ENCODE results near the gene MUC5AC.
"Not testable (repeated sequence)": the region's sequence is repeated elsewhere in the genome, so short reads cannot be mapped to it uniquely, and the experiment has no call there.

MUC5AC gene

DNA sequence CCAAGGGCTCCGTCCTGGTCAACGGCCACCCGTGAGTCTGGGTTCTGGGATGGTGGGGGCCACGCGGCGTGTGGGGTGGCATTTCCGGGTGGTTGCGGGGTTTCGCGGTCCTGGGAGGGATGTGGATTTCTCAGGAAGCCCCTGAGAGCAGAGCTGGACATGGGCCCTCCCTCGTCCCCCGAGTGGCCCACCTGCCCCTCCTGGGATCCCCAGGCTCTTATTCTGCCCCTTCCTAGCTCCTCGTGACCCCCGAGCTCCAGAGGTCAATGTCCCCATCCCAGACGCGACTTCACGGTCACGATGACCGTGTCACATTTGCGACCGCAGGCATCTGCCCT is 4.4 kb downstream of the MUC5AC start:
- no peaks in the 10 kb centered on the region for H3K36me3 ChIP-seq
- no peaks in the 10 kb centered on the region for H3K9me3 ChIP-seq
- H3K27ac ChIP-seq = no peak overlapping the region
- H3K27me3 ChIP-seq = no peaks in the 10 kb centered on the region
- H3K4me3 ChIP-seq (ENCODE audit: low read depth in 1 of 2, low read length in 1 of 2) = no peak overlapping the region
- TF ChIP-seq, protein P1, sequence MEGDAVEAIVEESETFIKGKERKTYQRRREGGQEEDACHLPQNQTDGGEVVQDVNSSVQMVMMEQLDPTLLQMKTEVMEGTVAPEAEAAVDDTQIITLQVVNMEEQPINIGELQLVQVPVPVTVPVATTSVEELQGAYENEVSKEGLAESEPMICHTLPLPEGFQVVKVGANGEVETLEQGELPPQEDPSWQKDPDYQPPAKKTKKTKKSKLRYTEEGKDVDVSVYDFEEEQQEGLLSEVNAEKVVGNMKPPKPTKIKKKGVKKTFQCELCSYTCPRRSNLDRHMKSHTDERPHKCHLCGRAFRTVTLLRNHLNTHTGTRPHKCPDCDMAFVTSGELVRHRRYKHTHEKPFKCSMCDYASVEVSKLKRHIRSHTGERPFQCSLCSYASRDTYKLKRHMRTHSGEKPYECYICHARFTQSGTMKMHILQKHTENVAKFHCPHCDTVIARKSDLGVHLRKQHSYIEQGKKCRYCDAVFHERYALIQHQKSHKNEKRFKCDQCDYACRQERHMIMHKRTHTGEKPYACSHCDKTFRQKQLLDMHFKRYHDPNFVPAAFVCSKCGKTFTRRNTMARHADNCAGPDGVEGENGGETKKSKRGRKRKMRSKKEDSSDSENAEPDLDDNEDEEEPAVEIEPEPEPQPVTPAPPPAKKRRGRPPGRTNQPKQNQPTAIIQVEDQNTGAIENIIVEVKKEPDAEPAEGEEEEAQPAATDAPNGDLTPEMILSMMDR (IDR thresholded peaks at IDR 0.05) = no peak
- H3K4me1 ChIP-seq (ENCODE audit: control insufficient read depth in 1 of 2, insufficient read depth in 1 of 2, low read depth in 1 of 2, low read length in 1 of 2) = no peaks in the 10 kb centered on the region

DNA sequence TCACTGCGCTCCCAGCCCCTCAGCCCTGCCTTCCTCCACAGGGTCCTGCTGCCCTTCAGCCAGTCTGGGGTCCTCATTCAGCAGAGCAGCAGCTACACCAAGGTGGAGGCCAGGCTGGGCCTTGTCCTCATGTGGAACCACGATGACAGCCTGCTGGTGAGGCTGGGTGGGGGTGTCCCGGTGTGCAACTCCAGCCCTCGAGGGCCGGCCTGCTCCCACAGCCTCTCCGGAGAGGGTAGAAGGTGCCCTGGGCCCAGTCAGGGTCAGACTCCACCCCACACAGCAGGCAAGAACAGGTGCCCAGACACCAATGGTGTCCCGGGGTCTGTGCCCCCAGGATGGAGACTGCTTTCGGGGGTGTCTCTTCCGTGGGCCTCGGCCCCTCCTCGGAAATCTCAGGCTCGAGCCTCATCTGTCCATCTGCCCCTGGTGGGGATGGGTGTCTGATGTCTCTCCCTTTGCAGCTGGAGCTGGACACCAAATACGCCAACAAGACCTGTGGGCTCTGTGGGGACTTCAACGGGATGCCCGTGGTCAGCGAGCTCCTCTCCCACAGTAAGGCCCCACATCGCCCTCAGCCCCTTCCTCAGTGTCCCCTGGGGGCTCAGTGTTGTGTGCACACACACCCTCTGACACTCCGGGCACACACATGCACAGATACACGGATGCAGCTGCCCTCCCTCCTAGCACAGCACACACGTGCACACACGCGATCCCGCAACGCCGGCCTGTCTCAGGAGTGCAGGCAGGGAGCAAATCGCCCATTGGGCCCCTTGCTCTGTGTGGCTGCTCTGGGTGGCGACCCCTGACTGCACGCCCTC is 4.9 kb downstream of the MUC5AC start:
- Histone ChIP-seq H3K4me1 (ENCODE audit: control insufficient read depth in 1 of 2, insufficient read depth in 1 of 2, low read depth in 1 of 2, low read length in 1 of 2) (no peaks in the 10 kb centered on the region), H3K9me3 (no peaks in the 10 kb centered on the region), H3K27ac (no peak overlapping the region), H3K36me3 (no peaks in the 10 kb centered on the region), H3K4me3 (ENCODE audit: low read depth in 1 of 2, low read length in 1 of 2) (no peak overlapping the region), H3K27me3 (no peaks in the 10 kb centered on the region)
- TF ChIP-seq, protein P1 (IDR thresholded peaks at IDR 0.05) = no peak

DNA sequence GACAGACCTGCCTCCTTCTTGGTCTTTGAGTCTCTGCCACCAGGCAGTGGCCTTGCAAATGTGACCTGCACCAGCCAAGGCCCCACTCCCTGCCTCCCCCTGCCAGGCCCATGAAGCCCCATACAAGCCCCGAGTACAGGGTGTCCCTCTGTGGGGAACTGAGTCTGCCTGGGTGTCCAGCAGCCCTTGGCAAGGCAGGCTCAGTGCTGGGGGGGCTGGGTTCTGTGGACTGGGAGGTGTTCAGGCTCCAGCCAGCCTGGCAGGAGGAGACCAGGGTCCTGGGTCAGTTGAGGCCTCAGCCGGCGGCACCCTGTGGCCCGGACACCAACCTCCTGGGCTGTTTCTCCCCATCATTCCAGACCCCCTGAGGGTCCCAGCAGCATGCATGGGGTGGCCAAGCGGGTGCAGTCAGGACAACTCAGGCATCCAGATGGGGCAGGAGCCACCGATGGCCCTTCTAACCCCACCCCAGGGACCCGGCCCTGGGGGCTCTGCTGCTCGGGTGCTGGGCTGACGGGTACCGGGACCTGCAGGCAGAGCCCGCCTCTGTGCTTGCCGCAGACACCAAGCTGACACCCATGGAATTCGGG is 5.7 kb downstream of the MUC5AC start:
- TF ChIP-seq, protein P1 (IDR thresholded peaks at IDR 0.05) = no peak
- Histone ChIP-seq H3K27ac (no peak overlapping the region), H3K36me3 (no peaks in the 10 kb centered on the region), H3K27me3 (no peaks in the 10 kb centered on the region), H3K4me3 (ENCODE audit: low read depth in 1 of 2, low read length in 1 of 2) (no peak overlapping the region), H3K9me3 (no peaks in the 10 kb centered on the region), H3K4me1 (ENCODE audit: control insufficient read depth in 1 of 2, insufficient read depth in 1 of 2, low read depth in 1 of 2, low read length in 1 of 2) (no peaks in the 10 kb centered on the region)

GRCh38 chr11:1163911-1164735 is 6.4 kb downstream of the MUC5AC start:
- Histone ChIP-seq H3K27me3 (no peaks in the 10 kb centered on the region), H3K36me3 (no peaks in the 10 kb centered on the region), H3K4me3 (ENCODE audit: low read depth in 1 of 2, low read length in 1 of 2) (no peak overlapping the region), H3K27ac (no peak overlapping the region), H3K4me1 (ENCODE audit: control insufficient read depth in 1 of 2, insufficient read depth in 1 of 2, low read depth in 1 of 2, low read length in 1 of 2) (no peaks in the 10 kb centered on the region), H3K9me3 (no peaks in the 10 kb centered on the region)
- TF ChIP-seq, protein P1 (IDR thresholded peaks at IDR 0.05) = no peak

DNA sequence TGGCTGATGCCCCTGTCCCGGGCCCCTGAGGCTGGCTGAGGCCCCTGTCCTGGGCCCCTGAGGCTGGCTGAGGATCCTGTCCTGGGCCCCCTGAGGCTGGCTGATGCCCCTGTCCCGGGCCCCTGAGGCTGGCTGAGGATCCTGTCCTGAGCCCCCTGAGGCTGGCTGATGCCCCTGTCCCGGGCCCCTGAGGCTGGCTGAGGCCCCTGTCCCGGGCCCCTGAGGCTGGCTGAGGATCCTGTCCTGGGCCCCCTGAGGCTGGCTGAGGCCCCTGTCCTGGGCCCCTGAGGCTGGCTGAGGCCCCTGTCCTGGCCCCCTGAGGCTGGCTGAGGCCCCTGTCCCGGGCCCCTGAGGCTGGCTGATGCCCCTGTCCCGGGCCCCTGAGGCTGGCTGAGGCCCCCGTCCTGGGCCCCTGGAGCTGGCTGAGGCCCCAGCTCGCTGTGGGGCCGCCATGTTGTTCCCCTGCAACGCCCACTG is 7.1 kb downstream of the MUC5AC start:
- not testable (repeated sequence) for H3K27me3 ChIP-seq; H3K4me3 ChIP-seq (ENCODE audit: low read depth in 1 of 2, low read length in 1 of 2); H3K36me3 ChIP-seq; H3K4me1 ChIP-seq (ENCODE audit: control insufficient read depth in 1 of 2, insufficient read depth in 1 of 2, low read depth in 1 of 2, low read length in 1 of 2); H3K9me3 ChIP-seq; H3K27ac ChIP-seq
